Measurements from ENCODE around the gene MAP2K3.

DNA sequence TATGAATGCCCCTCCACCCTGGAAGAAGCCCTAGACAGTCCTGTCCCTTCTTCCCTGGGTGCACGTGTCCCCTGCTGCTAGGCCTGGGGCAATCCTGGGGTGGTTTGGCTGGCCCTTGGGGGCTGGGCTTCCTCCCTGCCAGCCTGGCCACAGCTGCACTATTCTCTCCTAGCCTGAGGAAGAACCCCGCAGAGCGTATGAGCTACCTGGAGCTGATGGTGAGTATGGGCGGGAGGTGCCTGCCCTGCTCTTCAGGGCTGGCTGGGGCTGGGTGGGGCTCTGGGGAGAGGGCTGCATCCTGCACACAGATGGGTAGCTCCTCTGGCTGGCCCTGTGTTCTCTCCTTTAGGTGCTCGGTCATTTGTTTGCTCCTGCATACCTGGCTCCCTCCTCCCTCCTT, 28.8 kb downstream of the MAP2K3 start:
- TF ChIP-seq, protein P1, sequence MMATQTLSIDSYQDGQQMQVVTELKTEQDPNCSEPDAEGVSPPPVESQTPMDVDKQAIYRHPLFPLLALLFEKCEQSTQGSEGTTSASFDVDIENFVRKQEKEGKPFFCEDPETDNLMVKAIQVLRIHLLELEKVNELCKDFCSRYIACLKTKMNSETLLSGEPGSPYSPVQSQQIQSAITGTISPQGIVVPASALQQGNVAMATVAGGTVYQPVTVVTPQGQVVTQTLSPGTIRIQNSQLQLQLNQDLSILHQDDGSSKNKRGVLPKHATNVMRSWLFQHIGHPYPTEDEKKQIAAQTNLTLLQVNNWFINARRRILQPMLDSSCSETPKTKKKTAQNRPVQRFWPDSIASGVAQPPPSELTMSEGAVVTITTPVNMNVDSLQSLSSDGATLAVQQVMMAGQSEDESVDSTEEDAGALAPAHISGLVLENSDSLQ (IDR thresholded peaks at IDR 0.05): no peak
- TF ChIP-seq, protein P2, sequence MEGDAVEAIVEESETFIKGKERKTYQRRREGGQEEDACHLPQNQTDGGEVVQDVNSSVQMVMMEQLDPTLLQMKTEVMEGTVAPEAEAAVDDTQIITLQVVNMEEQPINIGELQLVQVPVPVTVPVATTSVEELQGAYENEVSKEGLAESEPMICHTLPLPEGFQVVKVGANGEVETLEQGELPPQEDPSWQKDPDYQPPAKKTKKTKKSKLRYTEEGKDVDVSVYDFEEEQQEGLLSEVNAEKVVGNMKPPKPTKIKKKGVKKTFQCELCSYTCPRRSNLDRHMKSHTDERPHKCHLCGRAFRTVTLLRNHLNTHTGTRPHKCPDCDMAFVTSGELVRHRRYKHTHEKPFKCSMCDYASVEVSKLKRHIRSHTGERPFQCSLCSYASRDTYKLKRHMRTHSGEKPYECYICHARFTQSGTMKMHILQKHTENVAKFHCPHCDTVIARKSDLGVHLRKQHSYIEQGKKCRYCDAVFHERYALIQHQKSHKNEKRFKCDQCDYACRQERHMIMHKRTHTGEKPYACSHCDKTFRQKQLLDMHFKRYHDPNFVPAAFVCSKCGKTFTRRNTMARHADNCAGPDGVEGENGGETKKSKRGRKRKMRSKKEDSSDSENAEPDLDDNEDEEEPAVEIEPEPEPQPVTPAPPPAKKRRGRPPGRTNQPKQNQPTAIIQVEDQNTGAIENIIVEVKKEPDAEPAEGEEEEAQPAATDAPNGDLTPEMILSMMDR (IDR thresholded peaks at IDR 0.05 in 2 of 3, conservative IDR thresholded peaks at IDR 0.05 in 1 of 3; ENCODE audit: control insufficient read depth in 2 of 3, extremely low read depth in 1 of 3, insufficient read depth in 1 of 3, low read depth in 3 of 3, low read length in 3 of 3): no peak
- no peak for TF ChIP-seq CREB1 (IDR thresholded peaks at IDR 0.05; ENCODE audit: low read depth)
- no peak for TF ChIP-seq CEBPB (IDR thresholded peaks at IDR 0.05; ENCODE audit: borderline replicate concordance in 1 of 2, low read depth in 2 of 2, low read length in 2 of 2)
- no peak for TF ChIP-seq EP300 (IDR thresholded peaks at IDR 0.05; ENCODE audit: borderline replicate concordance in 1 of 2, control insufficient read depth in 1 of 2, low read depth in 2 of 2, low read length in 2 of 2)
- TF ChIP-seq SMC3 (IDR thresholded peaks at IDR 0.05; ENCODE audit: borderline replicate concordance, low read length): no peak
- TF ChIP-seq EZH2 (IDR thresholded peaks at IDR 0.05; ENCODE audit: borderline replicate concordance, control insufficient read depth, low read depth, low read length): no peak
- TF ChIP-seq, protein P3, sequence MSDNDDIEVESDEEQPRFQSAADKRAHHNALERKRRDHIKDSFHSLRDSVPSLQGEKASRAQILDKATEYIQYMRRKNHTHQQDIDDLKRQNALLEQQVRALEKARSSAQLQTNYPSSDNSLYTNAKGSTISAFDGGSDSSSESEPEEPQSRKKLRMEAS (IDR thresholded peaks at IDR 0.05; ENCODE audit: low read depth, low read length): no peak
- no peak for TF ChIP-seq POLR2AphosphoS5 (IDR thresholded peaks at IDR 0.05; ENCODE audit: low read length)
- TF ChIP-seq, protein P4, sequence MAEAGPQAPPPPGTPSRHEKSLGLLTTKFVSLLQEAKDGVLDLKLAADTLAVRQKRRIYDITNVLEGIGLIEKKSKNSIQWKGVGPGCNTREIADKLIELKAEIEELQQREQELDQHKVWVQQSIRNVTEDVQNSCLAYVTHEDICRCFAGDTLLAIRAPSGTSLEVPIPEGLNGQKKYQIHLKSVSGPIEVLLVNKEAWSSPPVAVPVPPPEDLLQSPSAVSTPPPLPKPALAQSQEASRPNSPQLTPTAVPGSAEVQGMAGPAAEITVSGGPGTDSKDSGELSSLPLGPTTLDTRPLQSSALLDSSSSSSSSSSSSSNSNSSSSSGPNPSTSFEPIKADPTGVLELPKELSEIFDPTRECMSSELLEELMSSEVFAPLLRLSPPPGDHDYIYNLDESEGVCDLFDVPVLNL (IDR thresholded peaks at IDR 0.05; ENCODE audit: low read depth, low read length): no peak
- no peak for TF ChIP-seq KAT2A (conservative IDR thresholded peaks at IDR 0.05; ENCODE audit: control insufficient read depth, low read depth, low read length)
